HG03354 (cell line): ENCODE data around the gene MN1.

Source experiments
- ATAC-seq: cut with Tn5 transposase; IDR thresholded peaks from one replicate; pipeline ENCODE4 v1.9.1; 2021; ENCODE audit warnings: mild to moderate bottlenecking; ENCODE audit not compliant: unreplicated experiment, poor library complexity, severe bottlenecking

The MN1 gene

DNA sequence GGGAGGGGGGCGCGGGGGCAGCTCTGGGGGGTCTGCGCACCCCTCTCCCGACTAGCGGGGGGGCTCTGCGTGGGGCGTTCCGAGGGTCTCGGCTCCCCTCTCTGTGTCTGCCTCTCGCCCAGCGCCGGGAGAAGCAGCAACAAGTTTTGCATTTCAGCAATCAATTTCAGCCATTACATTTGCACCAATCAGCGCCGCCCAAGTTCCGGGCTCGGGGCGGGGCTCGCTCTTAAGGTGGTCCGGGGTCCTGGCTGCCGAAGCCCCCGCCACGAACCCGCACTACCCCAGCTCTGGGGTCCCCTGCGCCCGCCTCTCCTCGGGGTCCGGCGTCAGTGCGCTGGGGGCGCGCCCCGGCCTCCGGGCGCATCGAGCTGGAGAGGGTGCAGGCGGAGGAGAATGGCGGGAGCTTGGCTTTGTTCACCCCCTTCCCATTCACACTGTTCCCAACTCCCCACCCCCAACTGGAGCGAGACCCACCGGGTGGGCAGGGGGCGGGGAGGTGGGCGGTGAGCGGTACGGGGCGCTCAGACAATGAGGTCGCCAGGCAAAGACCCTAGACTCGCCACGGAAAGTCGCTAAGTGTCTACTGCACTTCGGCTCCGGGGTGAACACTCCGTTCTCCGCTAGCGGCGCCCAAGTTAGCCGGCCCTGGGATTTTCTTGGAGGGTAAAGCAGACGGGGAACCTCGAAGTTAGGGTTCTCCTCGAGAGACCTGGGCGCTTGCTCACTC lies at the start of gene MN1:
MN1 (minus strand) TSS at position 141 of the 730 bp plus-strand sequence. CDS start 1,213 bp downstream, outside the sequence.
- ATAC-seq = no peak

DNA sequence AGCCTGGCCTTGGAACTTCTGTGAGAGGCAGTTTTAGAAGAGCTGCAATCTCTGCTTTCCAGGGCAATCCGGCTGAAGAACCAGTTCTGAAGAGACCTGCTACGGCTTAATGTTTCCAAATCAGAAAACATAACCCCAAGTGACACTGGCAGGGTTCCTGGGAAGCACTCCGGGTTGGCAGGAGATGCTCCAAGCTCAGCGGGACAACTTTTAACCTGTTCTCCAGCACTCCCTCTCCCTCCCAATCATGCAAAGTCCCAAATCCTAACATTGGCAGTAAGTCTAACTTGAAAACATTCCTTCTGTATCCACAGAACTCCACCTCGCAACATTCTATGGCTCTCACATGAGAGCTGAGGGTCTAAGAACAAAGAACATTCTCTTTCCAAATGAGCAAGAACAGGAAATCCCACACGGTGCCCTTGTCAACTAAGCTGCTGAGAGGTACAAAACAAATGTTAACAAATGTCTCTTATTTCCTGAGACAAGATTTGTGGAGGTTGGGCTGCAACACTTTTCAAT lies 48.5 kb upstream of the MN1 start:
- no peak for ATAC-seq

DNA sequence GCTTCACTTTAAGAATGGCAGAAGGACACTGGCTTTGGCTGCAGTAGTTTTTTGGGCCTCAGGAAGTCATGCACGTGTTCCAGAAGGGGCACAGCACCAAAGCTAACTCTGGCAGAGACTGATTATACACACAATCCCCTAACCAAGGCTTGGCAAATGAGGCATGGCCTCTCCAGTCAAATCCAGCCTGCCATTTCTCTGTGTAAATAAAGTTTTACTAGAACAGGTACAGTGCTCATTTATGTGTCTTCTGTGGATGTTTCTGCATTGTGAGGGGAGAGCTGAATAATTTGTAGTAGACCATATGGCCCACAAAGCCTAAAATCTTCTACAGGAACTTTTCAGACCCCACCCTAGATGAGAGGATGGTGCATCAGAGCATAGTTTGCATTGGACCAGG lies 46.4 kb upstream of the MN1 start:
- no peak for ATAC-seq

DNA sequence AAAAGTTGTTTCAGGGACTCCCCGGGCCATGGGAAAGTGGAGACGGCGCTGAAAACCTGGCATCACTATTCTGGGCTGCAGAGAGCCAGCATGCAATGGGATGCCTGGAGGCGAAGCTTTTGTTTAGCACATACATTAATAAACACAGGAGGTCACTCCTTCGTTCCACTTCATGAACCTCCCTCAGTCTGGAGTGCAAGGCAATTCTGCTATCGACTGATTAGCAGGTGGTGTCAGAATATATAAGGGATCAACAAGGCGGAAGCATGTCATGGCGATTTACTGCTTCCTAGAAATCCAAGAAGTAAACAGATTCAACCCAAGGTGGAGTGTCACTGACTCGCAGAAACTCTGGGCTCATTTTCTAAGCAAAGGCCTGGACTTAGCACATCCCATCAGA lies 45.4 kb upstream of the MN1 start:
- no peak for ATAC-seq

DNA sequence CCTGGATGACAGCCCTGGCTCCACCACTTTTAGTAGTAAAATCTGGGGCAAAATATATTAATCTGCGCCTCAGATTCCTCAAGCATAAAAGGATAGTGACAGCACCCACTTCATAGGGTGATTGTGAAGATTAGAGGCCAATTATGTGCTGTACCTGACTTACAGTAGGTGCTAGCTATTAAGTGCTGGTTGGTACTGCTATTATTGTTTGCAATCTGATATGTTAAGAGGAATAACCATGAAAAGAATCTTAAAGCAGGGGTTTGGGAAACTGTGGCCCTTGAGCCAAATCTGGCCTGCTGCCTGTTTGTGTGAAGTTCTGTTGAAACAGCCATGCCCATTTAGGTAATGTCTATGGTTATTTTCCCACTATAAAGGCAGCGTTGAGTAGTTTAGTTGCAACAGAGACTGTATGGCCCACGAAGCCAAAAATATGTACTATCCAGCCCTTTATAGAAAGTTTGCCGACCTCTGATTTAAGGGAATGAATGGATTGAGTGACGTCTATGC lies 44.7 kb upstream of the MN1 start:
- ATAC-seq = no peak

DNA sequence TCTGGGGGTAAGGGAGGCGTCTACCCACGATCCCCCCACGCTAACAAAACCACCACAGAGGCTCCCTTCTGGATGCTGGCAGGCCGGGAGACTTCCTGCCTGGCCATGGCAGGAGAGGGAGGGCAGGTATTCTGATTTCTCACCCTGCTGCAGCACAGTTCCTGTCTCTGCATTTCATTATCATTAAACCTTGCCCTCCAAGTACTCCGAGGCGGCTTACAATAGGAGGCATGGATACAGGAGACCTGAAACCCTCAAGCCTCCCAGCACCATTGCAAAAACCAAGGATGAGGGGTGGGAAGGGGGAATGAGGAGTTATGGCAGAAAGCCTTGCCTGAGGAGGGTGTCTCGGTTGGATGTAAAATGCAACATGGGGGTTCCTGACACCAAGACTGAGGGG lies 44.1 kb upstream of the MN1 start:
- no peak for ATAC-seq

DNA sequence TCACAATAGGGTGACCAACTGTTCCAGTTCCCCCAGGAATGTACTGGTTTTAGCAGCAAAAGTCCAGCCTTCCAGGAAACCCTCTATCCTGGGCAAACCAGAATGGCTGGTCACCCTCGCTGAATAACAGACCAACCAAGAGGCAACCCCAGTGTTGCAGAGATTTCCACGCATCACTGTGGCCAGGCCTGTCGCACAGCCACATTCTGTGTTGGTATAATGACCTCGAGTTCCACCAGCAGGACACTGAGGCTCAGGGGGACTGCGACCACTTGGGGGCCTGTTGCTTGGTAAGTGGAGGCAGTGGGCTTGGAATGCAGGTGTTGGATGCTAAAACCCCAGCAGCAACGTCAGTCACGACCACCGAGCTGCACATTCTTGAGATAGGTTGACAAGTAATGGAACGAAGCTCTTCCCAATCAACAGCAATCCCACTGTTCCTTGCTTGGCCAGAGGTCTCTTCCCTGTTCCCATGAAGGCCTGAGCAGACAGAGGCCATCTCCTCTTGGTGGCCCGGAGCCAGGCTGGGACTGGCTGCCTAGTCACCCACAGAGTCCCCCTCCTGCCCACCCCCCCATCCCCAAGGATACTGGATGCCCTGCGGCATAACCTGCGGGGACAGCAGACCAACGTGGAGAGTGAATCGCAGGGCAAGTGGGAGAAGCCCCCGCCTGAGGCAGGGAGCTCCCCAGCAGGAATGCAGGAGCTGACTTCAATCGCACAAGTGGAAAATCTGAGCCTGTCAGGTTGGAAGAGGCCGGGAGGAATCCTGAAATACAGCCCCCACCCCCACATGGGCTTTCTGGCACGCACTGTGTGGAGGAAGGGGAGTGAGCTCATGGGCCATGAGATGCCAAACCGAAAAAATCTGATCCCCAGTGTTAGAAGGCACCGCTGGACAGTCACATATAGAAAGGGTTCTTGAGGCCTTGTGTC lies 43.4 kb upstream of the MN1 start:
- no peak for ATAC-seq

DNA sequence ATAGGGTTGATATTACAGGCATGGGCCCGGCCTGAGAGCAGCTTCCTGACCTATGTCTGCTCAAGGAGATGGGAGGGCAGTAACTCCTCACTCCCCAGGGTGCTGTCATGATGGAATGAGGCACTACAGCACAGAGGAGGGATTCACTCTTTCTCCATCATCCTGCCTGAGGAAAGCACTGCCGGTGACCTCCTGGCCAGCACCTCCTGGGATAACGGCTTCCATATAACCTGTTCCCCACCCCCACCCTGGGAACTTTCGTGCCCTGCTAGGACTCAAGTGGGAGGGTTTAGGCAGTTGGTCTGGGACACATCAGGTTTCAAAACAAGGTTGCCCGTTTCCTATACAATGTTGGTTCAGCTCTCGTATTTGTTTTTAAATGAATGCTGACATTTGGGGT lies 42.7 kb upstream of the MN1 start:
- ATAC-seq = no peak

DNA sequence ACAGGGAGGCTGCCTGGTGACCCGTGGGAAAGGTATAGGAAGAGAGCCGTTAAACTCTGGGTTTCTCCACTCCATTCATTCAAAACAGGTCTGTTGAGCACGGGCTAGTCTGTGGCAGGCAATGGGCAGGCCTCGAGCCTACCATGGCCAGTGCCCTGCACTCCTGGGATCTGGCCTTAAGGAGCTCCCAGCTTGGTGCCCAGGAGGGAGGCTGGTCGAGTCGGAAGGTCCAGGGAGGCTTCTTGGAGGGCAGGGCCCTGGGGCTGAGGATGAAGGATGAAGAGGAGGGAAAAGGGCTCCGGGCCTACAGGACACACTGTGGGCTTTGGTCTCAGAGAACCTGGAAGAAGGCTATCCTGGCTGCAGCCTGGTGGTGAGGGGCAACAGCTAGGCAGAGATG lies 41.9 kb upstream of the MN1 start:
- no peak for ATAC-seq

DNA sequence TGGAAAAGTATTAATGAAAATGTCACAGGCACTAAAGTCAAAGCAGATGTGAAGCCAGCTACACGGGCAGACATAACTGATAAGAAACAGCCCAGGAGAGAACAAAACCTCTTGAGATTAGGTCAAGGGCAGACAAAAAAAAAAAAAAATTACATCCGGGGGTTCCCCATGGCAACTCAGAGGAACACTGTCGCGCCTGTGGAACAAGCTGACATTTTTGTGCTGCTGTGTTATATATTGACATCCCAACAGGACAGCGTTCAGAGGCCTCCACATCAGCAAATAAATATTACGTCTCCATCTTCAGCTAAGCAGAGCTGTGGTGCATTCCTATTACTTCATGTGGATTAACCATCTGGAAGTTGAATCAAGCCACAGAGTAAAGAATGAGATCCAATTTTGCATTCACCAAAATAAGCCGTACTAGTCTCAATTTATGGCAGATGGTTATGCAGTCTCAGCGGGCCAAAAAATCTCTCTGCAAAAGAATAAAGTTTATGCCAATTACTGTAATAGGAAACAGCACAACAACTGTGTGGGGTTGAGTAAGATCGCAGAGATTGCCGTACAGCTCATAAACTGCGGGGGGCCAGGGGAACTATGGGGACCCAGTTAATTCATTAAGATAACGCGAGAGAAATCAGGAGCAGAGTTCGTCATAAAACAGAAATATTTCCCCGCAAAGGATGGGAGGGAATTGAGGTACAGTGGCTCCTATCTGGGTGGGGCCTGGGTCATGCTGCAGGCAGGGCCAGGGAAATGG lies 41.3 kb upstream of the MN1 start:
- no peak for ATAC-seq

DNA sequence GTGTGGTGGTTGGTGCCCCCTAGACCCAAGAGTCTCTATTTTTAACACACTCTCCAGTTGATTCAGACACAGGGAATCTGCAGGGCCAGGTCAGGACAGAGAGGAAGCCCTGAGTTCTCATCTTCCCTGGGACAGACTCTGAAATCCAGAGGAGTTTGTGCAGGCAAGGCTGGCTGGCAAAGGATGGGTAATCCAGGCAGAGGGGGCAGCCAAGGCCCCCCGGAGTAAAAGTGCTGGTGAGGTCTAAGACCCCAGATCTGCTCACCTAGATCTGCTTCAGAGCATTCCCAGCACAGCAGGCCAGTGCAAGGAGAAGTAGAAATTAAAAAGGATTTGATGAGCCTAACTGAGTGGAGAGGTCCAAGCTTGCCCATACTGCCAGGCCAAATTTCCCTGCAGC lies 40.6 kb upstream of the MN1 start:
- no peak for ATAC-seq

DNA sequence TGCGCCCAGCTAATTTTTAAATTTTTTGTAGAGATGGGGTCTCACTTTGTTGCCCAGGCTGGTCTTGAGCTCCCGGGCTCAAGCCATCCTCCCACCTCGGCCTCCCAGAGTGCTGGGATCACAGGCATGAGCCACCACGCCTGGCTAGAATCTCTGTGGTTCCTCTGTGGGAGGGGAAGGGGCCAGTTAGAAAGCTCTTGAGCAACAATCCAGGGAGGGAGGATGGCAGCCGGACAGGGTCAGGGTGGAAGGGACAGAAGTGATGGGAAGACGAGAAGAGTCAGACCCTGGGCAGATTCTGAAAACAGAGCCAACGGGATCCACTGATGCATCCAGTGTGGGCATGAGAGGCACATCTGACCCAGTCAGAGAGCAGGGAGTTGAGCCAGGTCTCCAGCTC lies 38.9 kb upstream of the MN1 start:
- no peak for ATAC-seq

DNA sequence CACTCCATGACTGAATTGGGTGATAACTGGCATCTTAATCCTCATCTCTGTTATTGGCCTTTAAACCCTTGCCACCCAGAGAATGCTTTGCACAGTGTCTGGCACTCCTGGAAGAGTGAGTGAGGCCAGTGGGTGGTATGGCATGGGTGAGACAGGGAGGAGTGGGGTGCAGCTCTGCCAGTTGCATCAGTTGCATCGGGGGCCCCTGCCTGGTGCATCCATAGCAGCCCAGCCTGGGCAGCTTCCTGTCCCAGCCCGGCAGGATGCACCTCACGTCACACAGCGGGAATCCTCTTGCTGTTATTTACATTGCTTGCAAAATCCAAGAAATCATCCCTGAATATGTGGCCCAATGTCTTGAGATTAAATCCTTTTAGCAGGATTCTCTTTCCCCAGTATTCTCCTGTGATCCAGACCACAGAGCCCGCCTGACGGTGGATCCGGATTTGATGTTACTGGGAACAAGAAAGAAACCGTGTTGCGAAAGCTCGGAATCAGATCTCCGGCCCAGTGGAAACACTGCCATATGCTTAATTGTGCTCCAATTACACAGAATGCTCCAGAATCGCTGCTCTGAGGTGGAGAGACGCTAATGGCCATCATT lies 37.6 kb upstream of the MN1 start:
- ATAC-seq = no peak

DNA sequence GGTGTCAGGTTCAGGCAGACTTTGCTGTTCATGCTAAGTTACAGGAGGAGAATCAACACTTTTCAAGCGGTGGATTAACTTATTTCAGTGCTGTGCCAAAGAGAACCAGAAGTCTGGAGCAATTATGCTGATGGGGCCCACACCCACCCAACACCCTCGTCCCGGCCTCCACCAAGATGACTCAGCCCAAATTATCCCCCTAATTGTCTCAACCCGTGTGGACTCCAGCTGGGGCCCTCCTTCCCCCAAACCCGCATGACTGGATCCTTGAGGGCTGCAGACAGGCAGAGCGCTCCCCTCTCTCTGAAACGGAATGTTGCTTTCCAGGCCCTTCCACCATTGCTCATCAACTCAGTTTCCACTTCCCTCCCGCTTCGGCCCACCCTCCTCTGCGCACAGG lies 34.6 kb upstream of the MN1 start:
- no peak for ATAC-seq

DNA sequence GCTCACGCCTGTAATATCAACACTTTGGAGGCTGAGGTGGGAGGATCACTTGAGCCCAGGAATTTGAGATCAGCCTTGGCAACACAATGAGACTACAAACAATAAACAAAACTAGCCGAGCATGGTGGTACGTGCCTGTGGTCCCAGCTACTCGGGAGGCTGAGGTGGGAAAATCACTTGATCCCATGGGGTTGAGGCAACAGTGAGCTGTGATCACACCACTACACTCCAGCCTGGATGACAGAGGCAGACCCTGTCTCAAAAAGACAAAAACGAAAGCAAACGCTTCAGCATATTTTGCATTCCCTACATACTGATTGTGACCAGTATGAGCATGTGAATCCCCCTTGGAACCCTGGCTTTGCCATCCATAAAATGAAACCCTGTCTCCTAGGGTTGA lies 33.9 kb upstream of the MN1 start:
- ATAC-seq = no peak

DNA sequence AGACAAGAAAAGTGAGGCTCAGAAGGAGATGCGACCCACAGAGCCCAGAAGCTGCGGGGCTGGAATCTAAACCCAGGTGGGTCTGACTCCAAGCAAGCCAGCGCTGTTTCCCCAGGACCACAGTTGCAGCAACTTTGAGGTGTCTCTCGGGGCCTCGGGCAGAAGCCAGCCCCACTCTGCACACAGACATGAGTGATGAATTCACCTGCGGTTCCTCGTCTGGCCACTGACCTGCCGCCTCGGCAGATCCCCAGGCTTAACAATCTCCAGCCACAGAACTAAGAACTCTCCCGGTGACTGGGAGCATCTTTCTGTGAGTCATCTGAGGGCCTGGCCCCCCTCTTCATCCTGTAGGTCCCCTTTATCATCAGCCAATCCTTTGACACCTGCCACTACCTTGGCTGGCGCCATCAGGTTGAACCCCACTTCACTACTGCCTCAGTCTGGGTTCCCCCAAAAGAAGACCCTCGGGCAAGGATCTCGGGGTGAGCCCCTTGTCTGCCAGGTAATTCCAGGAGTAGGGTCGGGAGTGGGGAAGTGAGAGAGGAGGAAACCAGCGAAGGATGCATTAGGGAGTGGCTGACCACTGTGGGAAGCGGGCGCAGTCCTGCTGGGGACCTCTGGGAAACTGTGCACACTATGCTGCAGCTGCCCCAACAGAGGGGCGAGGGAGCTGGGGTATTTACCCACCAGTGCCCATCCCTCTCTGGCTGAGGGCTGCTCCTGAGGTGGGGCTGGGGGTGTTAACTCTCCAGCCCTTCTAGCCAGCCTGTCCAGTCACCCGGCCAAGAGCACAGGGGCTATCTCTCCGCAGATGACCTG lies 33.0 kb upstream of the MN1 start:
- ATAC-seq = no peak

DNA sequence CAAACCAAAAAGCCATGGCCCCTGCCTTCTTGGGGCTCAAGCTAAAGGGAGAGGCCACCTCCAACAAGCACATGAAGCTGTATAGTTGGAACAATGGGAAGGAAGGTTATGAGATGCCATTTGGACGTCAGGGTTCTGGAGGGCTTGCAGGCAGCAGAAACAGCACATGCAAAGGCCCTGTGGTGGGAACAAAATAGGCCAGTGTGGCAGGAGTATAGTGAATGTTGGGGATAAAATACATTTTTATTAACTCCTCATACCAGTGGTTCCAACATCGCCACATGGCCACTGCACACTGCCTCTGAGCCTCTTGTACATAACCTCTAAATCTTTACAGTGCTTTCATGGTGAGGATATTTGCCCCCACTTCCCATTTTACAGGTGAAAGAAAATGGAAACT lies 32.2 kb upstream of the MN1 start:
- no peak for ATAC-seq

DNA sequence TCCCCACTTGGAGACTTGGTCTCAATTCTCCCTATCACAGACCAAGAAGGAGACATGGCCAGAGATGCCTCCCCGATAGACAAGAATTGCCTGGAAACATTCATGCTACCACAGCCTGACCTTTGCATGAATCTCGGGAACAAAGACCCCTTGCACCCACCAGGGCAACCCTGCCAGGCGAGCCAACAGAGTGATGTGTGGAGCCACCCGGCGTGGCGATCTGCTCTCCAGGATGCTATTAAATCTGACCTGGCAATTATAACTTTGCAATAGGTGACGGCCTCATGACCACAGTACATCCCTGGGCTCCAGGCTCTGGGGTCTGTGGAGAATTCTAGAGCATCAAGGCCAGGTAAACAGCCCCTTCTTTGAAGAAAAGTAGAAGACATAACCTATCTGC lies 31.1 kb upstream of the MN1 start:
- ATAC-seq = no peak

DNA sequence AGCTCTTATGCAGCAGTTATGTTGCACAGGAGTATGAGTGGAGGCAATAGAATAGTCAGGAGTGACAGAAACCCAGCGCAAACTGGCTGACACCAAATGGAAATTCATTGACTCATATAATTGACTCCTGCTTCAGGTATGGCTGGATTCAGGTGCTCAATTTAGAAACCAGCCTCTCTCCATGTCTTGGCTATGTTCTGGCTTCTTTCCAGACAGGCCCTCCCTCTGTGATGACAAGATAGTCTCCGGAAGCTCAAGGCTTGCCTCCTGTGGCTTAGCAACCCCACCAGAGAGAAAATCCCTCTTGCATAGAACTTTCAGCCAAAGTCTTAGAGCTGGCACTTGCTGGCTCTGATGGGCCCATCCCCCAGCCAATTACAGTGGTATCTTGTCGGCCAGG lies 28.1 kb upstream of the MN1 start:
- no peak for ATAC-seq
